ENCODE results near the gene TTC39B. TPM values are rescaled to one million over a fixed set of nuclear protein-coding genes. Genes with fewer than 3 reads are reported as not detected.

The TTC39B gene
- total RNA-seq, 1 experiment from 2014 or later = 7.4 TPM

- H3K9me2 ChIP-seq (ENCODE audit: insufficient read depth) = no peaks in the 10 kb centered on the region
- no peaks in the 10 kb centered on the region for H3K36me3 ChIP-seq (ENCODE audit: control insufficient read depth in 1 of 2, insufficient read depth in 2 of 2, low read length in 2 of 2)
- ATAC-seq = no peak
- no peak overlapping the region for H3K27ac ChIP-seq (ENCODE audit: low read depth, low read length)
- TF ChIP-seq ELF1 (IDR thresholded peaks at IDR 0.05; ENCODE audit: borderline replicate concordance, low read depth) (no peak), SRF (IDR thresholded peaks at IDR 0.05; ENCODE audit: low read depth) (no peak), POLR2AphosphoS5 (IDR thresholded peaks at IDR 0.05; ENCODE audit: low read depth, low read length) (no peak), EGR1 (IDR thresholded peaks at IDR 0.05; ENCODE audit: low read depth) (no peak), MAX (IDR thresholded peaks at IDR 0.05) (no peak), ZFX (IDR thresholded peaks at IDR 0.05) (no peak), YY1 (IDR thresholded peaks at IDR 0.05; ENCODE audit: extremely low read depth, insufficient replicate concordance, low read depth, low read length) (no peak), SP1 (IDR thresholded peaks at IDR 0.05; ENCODE audit: low read depth) (no peak), FOSL1 (IDR thresholded peaks at IDR 0.05; ENCODE audit: low read depth) (no peak), POLR2A (IDR thresholded peaks at IDR 0.05; ENCODE audit: borderline replicate concordance, extremely low read depth, insufficient read depth, insufficient read length) (no peak)
- TF ChIP-seq, protein P1, sequence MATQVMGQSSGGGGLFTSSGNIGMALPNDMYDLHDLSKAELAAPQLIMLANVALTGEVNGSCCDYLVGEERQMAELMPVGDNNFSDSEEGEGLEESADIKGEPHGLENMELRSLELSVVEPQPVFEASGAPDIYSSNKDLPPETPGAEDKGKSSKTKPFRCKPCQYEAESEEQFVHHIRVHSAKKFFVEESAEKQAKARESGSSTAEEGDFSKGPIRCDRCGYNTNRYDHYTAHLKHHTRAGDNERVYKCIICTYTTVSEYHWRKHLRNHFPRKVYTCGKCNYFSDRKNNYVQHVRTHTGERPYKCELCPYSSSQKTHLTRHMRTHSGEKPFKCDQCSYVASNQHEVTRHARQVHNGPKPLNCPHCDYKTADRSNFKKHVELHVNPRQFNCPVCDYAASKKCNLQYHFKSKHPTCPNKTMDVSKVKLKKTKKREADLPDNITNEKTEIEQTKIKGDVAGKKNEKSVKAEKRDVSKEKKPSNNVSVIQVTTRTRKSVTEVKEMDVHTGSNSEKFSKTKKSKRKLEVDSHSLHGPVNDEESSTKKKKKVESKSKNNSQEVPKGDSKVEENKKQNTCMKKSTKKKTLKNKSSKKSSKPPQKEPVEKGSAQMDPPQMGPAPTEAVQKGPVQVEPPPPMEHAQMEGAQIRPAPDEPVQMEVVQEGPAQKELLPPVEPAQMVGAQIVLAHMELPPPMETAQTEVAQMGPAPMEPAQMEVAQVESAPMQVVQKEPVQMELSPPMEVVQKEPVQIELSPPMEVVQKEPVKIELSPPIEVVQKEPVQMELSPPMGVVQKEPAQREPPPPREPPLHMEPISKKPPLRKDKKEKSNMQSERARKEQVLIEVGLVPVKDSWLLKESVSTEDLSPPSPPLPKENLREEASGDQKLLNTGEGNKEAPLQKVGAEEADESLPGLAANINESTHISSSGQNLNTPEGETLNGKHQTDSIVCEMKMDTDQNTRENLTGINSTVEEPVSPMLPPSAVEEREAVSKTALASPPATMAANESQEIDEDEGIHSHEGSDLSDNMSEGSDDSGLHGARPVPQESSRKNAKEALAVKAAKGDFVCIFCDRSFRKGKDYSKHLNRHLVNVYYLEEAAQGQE (IDR thresholded peaks at IDR 0.05; ENCODE audit: low read depth) = no peak
- TF ChIP-seq, protein P2, sequence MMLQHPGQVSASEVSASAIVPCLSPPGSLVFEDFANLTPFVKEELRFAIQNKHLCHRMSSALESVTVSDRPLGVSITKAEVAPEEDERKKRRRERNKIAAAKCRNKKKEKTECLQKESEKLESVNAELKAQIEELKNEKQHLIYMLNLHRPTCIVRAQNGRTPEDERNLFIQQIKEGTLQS (IDR thresholded peaks at IDR 0.05) = no peak
- ChIA-PET CTCF (no interaction called here), RAD21 (ENCODE audit: low non-redundant PET in 1 of 2, low total read pairs in 2 of 2, uncharacterized antibody in 2 of 2, unreplicated experiment in 2 of 2) (no interaction called here), POLR2A (no interaction called here)
- H3K9ac ChIP-seq (ENCODE audit: low read length) = no peak overlapping the region
- intact Hi-C loops (cut with micrococcal nuclease) = no loop called here
- H3K27me3 ChIP-seq (ENCODE audit: insufficient read depth, low read length) = no peaks in the 10 kb centered on the region
- no peak overlapping the region for H3K4me3 ChIP-seq (replicated peaks in 1 of 2; ENCODE audit: low read depth in 1 of 2, low read length in 2 of 2)
- no peak for DNase-seq (ENCODE audit: low read depth, low spot score)
- no peak overlapping the region for H3K4me2 ChIP-seq (ENCODE audit: low read length)
- H3K4me1 ChIP-seq (ENCODE audit: control insufficient read depth in 1 of 2, insufficient read depth in 2 of 2, low read length in 2 of 2) = no peaks in the 10 kb centered on the region
- no peaks in the 10 kb centered on the region for H3K79me2 ChIP-seq (ENCODE audit: insufficient read depth, low read length)
- no TSS peak for BruUV-seq (replicated peaks)
- H2AFZ ChIP-seq (ENCODE audit: low read depth, low read length, poor library complexity, severe bottlenecking) = no peak overlapping the region
- no peaks in the 10 kb centered on the region for H3K9me3 ChIP-seq (ENCODE audit: control insufficient read depth in 1 of 2, insufficient read depth in 1 of 2, low read depth in 1 of 2, low read length in 2 of 2)
- no peaks in the 10 kb centered on the region for H4K20me1 ChIP-seq (ENCODE audit: insufficient read depth)
These were observed 124.9 kb downstream of the TTC39B start for GRCh38 chr9:15182101-15182551.
